BE2C (cell line): ENCODE results near the gene SORCS3.

ENCODE experiments used
- DNase-seq: peaks from one replicate; pipeline ENCODE4 v3.0.0-alpha.2; 2020
- H3K27me3 ChIP-seq: fragments of 250-450 bp; sonication (Bioruptor Pico); 2 replicates; pipeline ENCODE4 v1.5.1; 2020; ENCODE audit warnings: mild to moderate bottlenecking
- H3K36me3 ChIP-seq: fragments of 250-450 bp; sonication (Bioruptor Pico); 2 replicates; pipeline ENCODE4 v1.5.1; 2020; ENCODE audit warnings: mild to moderate bottlenecking
- H3K4me1 ChIP-seq: fragments of 250-450 bp; sonication (Bioruptor Pico); 2 replicates; pipeline ENCODE4 v1.5.1; 2020
- H3K4me3 ChIP-seq: 2 replicates; pipeline ENCODE4 v1.5.1; 2011; ENCODE audit warnings: low read depth, low read length
- H3K9me3 ChIP-seq: fragments of 250-450 bp; sonication (Bioruptor Pico); 2 replicates; pipeline ENCODE4 v1.5.1; 2020
- TF ChIP-seq, protein P1 (sequence below): IDR thresholded peaks from 2 replicates; pipeline ENCODE4 v1.5.1; 2012; ENCODE audit warnings: mild to moderate bottlenecking, low read depth, low read length

Gene SORCS3

DNA sequence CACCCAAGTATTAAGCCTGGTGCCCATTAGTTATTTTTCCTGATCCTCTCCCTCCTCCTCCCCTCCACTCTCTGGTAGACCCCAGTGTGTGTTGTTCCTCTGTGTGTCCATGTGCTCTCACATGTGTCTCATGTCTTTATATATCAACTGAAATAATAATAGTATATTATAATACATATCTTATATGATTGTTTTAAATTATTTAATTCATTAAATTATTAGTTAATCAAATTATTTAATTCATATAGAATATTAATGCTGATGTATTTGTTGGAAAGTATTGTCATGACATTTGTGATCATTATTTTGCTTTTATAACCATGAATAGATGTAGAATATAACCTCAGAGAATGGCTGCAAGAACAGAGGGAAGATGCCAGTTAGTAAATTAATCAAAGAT lies 647.5 kb downstream of the SORCS3 start:
- no peaks in the 10 kb centered on the region for H3K4me1 ChIP-seq
- H3K27me3 ChIP-seq = no peaks in the 10 kb centered on the region

DNA sequence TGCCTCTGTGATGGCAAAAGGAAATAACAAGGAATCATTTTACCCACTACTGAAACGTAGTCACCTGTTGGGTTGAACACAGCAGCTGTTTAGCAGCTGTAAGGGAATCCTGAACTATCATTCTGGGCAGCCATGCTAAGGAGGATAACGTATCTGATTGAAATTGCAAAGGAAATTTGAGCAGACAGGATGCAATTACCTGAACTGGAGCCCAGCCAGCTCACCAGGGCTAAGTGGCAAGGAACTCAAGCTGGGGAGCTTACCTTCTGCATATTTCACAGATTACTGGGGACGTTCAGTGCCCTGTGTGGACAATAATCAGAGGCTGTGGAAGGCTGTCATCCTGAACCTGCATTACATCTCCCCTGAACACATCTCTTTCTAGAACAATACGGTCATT lies 650.5 kb downstream of the SORCS3 start:
- H3K27me3 ChIP-seq = no peaks in the 10 kb centered on the region
- TF ChIP-seq, protein P1, sequence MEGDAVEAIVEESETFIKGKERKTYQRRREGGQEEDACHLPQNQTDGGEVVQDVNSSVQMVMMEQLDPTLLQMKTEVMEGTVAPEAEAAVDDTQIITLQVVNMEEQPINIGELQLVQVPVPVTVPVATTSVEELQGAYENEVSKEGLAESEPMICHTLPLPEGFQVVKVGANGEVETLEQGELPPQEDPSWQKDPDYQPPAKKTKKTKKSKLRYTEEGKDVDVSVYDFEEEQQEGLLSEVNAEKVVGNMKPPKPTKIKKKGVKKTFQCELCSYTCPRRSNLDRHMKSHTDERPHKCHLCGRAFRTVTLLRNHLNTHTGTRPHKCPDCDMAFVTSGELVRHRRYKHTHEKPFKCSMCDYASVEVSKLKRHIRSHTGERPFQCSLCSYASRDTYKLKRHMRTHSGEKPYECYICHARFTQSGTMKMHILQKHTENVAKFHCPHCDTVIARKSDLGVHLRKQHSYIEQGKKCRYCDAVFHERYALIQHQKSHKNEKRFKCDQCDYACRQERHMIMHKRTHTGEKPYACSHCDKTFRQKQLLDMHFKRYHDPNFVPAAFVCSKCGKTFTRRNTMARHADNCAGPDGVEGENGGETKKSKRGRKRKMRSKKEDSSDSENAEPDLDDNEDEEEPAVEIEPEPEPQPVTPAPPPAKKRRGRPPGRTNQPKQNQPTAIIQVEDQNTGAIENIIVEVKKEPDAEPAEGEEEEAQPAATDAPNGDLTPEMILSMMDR = no peak

More for the DNA sequence above, 647.5 kb downstream of the SORCS3 start:
- no peaks in the 10 kb centered on the region for H3K36me3 ChIP-seq
- TF ChIP-seq, protein P1 = no peak
- H3K9me3 ChIP-seq = no peaks in the 10 kb centered on the region
- DNase-seq = no peak
- no peak overlapping the region for H3K4me3 ChIP-seq

DNA sequence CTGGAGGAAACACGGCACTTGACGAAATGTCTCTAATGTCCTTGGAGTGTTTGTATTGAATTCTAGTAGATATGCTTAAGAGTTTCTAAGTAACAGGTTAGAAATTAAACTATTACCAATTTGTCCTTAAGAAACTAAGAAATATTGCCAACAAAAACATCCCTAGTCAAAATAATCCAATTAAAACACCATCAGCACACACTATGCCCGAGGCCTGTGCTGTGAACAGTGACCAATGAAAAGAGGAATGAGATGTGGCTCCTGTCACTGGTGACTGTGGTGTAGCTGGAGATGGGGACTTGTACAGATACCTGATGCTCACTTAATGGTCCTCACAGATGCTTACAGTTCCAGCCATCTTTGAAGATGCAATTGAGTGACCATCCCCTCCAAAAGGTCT lies 651.1 kb downstream of the SORCS3 start:
- no peak overlapping the region for H3K4me3 ChIP-seq
- no peaks in the 10 kb centered on the region for H3K4me1 ChIP-seq
- no peaks in the 10 kb centered on the region for H3K27me3 ChIP-seq
- TF ChIP-seq, protein P1 = no peak
- no peak for DNase-seq
- H3K9me3 ChIP-seq = no peaks in the 10 kb centered on the region
- H3K36me3 ChIP-seq = no peaks in the 10 kb centered on the region

More for the DNA sequence above, 650.5 kb downstream of the SORCS3 start:
- Histone ChIP-seq H3K4me3 (no peak overlapping the region), H3K36me3 (no peaks in the 10 kb centered on the region), H3K9me3 (no peaks in the 10 kb centered on the region), H3K4me1 (no peaks in the 10 kb centered on the region)
- DNase-seq = no peak
